AG10803 (cell line): ENCODE results near the gene BMP3.

Source experiments
- DNase-seq: peaks from one replicate; pipeline ENCODE4 v3.0.0; 2010; ENCODE audit warnings: low read depth
- H3K4me3 ChIP-seq: 2 replicates; pipeline ENCODE4 v1.5.1; 2011; ENCODE audit warnings: mild to moderate bottlenecking, low read length, control low read depth
- CTCF ChIP-seq: conservative IDR thresholded peaks from 2 replicates; pipeline ENCODE4 v1.5.1; 2011; ENCODE audit warnings: mild to moderate bottlenecking, low read length, control low read depth, inconsistent platforms

BMP3 gene

DNA sequence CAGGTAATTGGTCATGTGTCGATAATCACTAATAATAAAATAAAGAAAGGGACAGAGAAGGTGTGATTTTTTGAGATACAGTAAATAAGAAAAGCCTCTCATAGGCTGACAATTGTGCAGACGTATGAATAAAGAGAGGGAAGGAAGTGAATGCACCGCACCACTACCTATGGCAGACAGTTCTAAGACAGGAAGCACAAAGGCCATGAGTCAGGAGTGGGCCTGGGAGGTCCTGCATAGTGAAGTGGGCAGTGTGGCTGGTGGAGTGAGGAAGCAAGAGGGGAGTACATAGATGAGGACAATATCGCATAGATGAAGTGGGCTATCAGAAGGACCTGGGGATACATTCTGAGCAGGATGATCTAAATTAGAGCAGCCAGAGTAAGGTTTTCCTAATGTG lies 75.6 kb downstream of the BMP3 start:
- TF ChIP-seq CTCF: no peak

More for the DNA sequence above, 75.6 kb downstream of the BMP3 start:
- no peak for DNase-seq
- H3K4me3 ChIP-seq: no peak overlapping the region
